HL-60/S4 treated with retinoic acid at 250 ng/mL for 4 days and 3 days (cell line): ENCODE data around the gene GYS1.
"Not testable (repeated sequence)": the region's sequence is repeated elsewhere in the genome, so short reads cannot be mapped to it uniquely, and the experiment has no call there.

Experiments used
- in situ Hi-C: fragments of 300-500 bp; cut with MboI; formaldehyde crosslinking; loops from 2 replicates; pipeline ENCODE4 v1.7.0; 2022; ENCODE audit warnings: low sequenced_read_pairs

The GYS1 gene

GRCh38 chr19:49018388-49019241 lies 25.5 kb upstream of the GYS1 start:
- in situ Hi-C loops = not testable (repeated sequence)

- in situ Hi-C loops = no loop called here
Observed at GRCh38 chr19:49017666-49018351, 24.7 kb upstream of the GYS1 start.

GRCh38 chr19:49017041-49017665 lies 24.0 kb upstream of the GYS1 start, which contains the start of gene LHB:
Gene LHB, minus strand, starts transcription at chr19:49017091. Its CDS starts 10 bp downstream, at chr19:49017081.
- in situ Hi-C loops = no loop called here

- in situ Hi-C loops = no loop called here
Observed at GRCh38 chr19:49016067-49016839, 23.1 kb upstream of the GYS1 start.

GRCh38 chr19:49014870-49015255 lies 21.8 kb upstream of the GYS1 start:
- in situ Hi-C loops = no loop called here

- in situ Hi-C loops = no loop called here
Observed at GRCh38 chr19:49014123-49014869, 21.2 kb upstream of the GYS1 start.

- in situ Hi-C loops = no loop called here
Observed at GRCh38 chr19:49011194-49011593, 18.1 kb upstream of the GYS1 start.

- in situ Hi-C loops = no loop called here
Observed at GRCh38 chr19:49010453-49010852, 17.3 kb upstream of the GYS1 start.

- in situ Hi-C loops = no loop called here
Observed at GRCh38 chr19:49009828-49010227, 16.7 kb upstream of the GYS1 start.

- in situ Hi-C loops = no loop called here
Observed at GRCh38 chr19:49006905-49007304, 13.8 kb upstream of the GYS1 start.

GRCh38 chr19:49004964-49005614 lies 12.0 kb upstream of the GYS1 start:
- in situ Hi-C loops = no loop called here

GRCh38 chr19:49004133-49004532 lies 11.0 kb upstream of the GYS1 start:
- in situ Hi-C loops = no loop called here

- in situ Hi-C loops = no loop called here
Observed at GRCh38 chr19:48999481-49000325, 6.6 kb upstream of the GYS1 start.

GRCh38 chr19:48997972-48998371 lies 4.9 kb upstream of the GYS1 start:
- in situ Hi-C loops = no loop called here

GRCh38 chr19:48994035-48994386 lies 902 bp upstream of the GYS1 start:
- in situ Hi-C loops = no loop called here

- in situ Hi-C loops = no loop called here
Observed at GRCh38 chr19:48992581-48993174, 431 bp downstream of the GYS1 start.

GRCh38 chr19:48991873-48992580 lies 1.1 kb downstream of the GYS1 start:
- in situ Hi-C loops = no loop called here

- in situ Hi-C loops = no loop called here
Observed at GRCh38 chr19:48991011-48991609, 2.0 kb downstream of the GYS1 start.
